Left forelimb (tissue), 1 donor: ENCODE results near the gene FAM76B.

Source experiments
- DNase-seq: peaks from one replicate; pipeline ENCODE4 v3.0.0-alpha.2; 2018; ENCODE audit warnings: low spot score

FAM76B gene

DNA sequence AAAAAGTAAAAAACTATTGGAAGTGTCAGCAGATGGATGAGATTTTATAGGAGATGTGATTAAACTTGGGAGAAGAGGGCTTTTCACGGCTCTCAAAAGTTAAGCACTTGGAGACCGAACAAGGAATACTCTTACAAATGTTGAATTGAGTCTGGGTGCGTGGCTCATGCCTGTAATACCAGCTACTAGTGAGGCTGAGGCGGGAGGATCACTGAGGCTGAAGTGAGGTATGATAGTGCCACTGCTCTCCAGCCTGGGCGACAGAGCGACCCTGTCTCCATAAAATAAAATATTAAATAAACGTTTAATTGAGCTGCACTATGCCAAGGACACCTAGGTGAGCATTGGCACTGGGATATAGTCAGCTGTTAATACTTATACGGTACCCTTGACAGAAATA is 2.6 kb upstream of the FAM76B start:
- DNase-seq = no peak

DNA sequence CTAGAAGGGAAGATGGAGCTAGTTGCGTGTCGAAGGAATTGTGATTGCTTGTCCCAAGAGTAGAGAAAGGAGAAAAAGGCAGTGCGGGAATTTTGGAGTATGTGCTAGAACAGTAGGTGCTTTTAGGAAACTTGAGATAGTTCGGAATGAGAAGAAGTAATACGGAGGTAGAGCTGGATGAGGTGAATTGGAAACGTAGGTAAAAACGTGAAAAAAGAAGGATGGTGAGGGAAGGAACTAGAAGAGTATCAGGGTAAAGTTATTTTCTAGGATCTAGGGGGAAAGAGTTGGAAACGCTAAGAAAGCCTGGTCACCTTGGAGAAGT is 2.1 kb upstream of the FAM76B start:
- DNase-seq = no peak

DNA sequence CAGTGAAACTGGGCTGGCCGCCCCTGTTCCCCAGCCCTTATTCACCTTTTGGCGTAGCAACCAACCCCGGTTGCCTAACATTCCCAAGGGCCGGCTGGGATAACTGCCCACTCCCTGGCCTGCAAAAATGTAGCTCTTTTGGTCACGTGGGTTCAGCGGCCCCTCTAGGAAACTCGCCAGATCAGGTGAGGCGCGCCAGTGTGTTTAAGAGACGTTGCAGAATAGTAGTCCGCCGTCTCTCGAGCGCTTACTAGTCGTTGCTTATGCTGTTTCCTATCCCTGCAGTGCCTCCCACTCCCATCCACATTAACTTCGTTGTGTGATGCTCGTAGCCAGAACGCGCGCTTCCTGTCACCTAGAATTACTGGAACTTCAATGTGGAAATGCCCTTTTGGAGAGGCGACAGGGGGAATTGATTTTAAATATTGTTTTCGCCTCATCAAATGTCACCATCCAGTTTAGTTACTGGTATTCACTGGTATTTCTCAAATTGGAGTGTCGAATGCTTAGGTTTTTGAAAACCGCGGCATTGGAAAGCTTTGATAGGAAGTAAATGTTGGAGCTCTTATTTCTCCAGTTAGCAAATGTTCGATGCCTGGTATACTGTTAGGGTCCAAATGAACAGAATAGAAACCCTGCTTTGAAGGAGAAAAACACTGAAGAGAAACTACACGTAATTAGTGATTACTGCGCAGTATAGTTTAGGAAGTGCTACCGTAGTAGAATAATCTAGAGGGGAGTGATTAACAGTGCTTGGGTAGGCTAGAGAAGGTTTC is 1.5 kb upstream of the FAM76B start:
- DNase-seq = peak; percentile 64

DNA sequence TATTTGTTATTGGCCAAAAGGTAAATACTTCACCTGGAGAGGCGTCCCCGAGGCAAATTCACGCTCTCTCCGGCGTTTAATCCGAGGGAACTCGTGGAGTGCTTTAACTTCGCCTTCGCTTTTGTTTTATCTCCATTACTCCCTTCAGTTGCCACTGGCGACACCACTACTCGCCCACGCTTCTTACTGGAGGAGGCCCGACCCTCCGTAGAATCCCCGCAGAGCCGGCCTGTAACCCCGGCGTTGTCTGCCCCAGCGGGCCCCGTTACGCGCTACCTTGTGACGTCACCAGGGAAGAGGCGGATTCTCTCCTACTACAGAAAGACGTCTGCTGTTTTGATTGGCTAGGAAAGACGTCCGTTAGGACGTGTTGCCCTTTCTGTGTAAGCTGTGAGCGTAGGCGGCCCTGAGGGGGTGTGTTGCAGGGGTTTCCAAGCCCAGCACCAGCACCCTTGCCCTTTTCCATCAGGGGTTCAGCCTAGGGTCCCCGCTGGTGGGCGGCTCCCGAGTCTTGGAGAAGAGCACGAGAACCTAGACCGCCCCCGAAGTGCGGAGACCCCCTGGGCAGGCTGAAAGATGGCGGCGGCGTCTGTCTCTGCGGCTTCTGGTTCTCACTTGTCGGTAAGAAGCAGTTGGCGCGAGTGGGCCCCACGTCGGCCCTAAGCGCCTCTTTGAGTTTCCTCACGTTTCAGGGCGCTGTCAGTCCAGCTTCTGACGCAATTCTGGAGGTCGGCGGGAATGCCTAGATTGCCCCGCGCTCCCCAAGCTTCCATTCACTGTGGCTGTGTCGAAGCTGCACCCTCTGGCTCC is 746 bp upstream of the FAM76B start, which contains the start of gene CEP57:
Gene CEP57, plus strand, starts transcription at position 376 of the 810 bp plus-strand sequence. Its CDS starts 201 bp downstream, at position 577.
- DNase-seq = peak; percentile 93

DNA sequence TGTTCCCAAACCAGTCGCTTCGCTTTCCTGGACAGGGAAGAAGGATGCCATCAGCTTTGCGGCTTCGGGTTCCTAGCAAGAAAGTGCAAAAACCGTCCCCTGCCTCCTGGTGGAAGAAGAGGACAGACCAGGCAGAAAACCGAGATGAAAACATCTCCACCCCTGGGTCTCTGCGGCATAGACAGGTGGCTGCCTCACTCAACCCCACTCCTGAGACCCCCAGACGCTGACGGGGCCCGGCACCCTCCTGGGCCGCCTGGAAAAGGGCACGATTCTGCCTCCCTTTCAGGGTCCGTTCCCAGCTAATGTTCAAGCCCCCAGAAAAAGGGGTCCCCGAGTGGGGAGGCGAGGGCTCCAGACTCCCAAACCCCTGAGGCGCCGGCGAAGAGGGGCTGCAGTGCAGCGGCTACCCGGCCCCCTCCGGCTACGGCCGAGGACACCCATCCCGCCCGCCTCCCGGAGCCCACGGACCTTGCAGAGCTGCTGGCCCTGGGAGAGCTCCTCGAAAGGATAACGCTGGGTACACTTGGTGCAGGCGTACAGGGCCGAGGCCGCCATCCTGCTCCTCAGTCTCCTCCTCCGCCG is 569 bp downstream of the FAM76B start:
- DNase-seq = no peak

DNA sequence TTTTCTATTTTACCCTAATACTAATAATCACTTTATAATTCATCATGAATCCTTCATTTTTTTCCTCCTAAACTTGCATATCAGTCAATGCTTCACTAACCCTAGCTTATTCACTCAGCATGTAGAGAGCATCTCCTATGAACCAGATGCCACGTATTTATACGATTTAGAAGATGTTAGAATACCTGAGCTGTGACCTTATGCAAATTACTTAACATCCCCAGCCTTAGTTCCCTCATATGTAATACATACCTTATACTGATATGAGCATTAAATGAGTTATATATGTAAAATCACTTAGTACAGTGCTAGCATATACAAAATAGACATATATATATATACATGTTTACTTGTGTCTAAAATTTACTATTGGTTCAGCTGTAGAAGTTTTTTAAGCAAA is 9.0 kb downstream of the FAM76B start:
- no peak for DNase-seq

DNA sequence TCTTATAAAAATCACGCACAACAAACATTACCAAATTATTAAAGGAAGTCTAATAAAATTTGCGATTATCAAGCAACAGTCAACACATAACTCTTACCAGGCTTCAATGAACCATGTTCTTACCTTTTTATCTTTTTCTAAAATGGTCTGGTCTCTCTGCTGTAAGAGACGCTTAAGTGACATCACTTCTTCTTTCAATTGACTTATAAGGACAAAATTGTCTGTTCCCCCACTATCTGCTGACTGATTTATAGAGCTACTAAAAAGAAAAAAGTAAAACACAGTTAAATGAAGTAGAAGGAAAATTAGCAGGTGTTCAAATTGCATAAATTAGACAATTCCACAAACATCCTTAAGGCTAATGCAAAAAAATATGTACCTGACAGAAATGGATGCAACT is 10.9 kb downstream of the FAM76B start:
- no peak for DNase-seq

DNA sequence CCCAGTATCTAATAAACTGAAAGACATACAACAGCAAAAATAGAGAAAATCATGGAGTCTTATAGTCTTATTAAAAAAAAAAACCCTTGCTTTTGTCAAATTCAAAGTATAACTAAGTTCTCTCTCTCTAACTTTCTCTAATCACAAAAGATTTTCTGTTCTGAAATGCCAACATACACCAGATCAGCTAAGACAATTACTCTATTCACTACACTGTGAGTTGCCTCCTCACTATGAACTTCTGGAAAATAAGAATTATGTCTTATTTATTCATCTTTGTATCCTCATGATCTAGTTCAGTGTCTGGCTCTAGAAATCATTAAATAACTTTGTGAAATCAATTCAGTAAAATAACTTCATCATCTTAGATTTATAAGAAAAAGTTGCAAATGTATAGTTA is 12.7 kb downstream of the FAM76B start:
- no peak for DNase-seq

DNA sequence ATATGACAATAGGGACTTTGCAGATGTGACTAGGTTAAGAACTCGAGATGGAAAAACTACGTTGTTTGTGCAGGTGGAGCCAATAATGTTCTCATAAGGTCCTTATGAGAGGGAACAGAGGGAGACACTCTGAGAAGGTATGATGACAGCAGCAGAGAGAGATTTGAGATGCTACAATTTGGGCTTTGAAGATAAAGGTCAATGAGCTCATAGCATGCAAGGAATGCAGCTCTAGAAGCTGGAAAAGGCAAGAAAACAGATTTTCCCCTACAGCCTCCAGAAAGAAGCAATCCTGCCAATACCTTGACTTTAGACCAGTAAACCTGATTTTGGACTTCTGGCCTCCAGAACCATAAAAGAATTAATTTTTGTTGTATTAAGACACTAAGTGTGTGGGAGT is 21.1 kb downstream of the FAM76B start:
- no peak for DNase-seq

DNA sequence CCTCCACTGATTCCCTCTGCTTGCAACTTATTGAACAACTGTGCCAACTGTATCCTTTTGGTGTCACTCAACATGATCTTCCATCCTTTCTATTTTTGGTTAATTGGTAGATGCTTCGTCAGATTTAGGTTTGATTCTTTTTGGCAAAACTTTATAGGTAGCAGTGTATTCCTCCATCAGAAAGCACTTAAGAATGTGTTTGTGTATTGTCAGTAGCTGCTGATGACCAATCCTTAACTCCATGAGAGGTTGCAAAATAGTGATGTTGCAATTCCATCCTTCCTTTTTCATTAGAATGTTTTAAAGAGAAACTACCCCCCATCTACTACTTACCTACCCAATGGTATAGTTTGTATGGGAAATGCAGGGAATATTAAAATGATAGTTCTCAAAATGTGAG is 22.1 kb downstream of the FAM76B start:
- DNase-seq = no peak

DNA sequence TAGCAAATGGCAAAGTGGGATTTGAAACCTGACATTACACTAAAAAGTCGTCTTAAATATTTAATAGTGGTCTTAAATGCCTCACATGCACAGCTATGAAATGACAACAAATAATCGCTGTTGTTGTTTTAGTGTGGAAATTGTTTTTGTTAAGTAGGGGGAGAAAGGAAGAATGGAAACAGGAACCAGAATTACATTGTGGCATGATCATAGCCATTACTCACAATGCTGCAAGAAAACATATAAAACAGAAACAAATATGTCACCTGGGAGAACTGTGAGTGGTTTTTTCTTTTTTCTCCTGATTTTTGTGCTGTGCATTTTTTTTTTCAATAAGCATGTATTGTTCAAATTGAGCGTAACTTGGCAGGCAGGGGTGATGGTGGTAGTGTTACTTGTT is 22.9 kb downstream of the FAM76B start:
- no peak for DNase-seq

DNA sequence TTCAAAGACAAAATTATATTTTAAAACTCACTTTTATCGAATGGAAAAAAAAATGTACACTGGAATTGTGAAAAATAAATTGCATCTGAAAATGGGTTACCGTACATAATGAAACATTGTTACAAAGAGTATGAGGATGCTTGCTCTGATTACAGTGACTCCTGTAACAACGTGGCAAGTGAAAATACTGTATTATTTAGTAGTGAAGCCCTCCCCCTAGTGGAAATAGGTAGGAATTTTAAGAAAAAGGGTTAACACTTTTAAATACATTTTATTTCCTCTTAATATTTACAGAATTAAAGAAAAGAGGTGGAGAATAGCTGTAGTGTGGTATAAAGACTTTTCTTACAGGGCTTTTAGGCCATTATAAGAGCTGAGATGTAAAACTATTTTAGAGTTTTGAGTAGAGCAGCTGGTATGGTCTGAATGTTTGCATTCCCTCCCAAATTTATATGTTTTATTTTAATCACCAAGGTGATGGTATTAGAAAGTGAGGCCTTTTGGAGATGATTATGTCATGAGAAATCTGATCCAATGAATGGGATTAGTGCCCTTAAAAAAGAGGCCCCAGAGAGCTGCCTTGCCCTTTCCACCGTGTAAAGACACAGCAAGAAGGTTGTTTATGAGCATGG is 25.2 kb downstream of the FAM76B start:
- no peak for DNase-seq

DNA sequence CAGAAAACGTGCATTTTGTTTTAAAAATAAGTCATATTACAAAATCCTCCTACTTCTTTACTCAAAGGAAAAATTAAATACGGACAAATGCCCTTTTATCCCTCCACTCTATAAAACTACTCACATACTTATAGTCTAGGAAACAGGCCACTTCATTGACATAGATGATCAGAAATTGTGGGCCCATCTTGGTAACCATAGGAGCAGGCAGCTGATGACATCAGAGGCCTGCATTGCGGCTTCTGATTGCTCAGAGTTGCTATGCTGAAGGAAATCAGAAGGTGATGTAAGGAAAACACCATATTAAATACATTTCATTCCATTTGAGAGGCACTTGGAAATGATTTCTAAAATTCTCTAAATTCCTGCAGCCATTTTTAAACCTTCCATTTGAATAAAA is 27.0 kb downstream of the FAM76B start:
- no peak for DNase-seq

DNA sequence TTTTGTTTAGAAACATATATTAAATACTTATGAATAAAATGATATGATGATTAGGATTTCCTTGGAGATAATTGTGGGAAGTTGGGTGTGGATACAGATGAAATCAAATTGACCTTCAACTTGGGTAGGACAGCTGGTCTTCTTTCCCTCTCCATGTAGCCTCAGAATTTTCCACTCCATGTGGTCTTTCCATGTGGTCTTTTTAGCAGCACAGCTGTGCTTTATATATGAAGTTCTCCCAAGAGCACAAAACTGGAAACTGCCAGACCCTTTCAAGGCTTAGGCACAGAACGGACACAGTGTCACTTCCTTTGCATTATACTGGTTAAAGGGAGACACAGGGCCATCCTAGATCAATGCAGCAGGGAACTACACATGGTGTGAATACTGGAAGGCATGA is 28.6 kb downstream of the FAM76B start:
- no peak for DNase-seq

DNA sequence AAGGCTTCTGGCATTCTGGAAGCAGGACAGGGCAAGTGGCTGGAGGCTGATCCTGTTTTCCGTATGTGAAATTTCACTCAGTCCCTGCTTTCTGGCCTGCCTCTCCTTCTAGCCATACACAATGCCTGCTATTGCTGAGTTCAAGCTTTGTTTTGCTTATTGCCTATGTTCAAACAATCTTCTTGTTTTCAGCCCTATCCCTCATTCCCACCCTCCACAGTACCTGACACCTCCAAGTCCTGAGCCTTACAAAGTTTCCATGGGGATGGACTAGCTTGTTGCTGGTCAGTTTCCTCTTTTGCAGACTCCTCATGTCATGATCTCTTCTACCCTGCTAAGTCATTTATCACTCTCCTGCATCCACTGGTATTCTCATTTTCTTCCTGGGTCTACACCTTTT is 38.1 kb downstream of the FAM76B start:
- DNase-seq = no peak

DNA sequence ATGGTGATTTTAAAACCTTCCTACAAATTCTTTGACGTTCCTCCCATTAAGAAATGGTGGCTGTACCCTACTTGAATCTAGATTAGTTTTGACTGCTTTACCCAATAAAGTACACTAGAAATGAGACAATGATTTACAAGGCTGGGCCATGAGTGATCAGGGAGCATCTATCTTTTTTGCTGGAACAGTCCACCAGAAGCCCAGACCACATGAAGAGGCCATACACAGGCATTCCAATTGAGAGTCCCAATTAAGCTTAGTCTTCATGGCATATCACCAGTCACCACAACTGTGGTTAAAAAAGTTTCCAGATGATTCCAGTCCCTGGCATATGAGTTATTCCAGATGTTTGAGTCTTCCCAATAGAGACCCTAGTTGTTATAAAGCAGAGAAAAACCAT is 39.5 kb downstream of the FAM76B start:
- DNase-seq = no peak

DNA sequence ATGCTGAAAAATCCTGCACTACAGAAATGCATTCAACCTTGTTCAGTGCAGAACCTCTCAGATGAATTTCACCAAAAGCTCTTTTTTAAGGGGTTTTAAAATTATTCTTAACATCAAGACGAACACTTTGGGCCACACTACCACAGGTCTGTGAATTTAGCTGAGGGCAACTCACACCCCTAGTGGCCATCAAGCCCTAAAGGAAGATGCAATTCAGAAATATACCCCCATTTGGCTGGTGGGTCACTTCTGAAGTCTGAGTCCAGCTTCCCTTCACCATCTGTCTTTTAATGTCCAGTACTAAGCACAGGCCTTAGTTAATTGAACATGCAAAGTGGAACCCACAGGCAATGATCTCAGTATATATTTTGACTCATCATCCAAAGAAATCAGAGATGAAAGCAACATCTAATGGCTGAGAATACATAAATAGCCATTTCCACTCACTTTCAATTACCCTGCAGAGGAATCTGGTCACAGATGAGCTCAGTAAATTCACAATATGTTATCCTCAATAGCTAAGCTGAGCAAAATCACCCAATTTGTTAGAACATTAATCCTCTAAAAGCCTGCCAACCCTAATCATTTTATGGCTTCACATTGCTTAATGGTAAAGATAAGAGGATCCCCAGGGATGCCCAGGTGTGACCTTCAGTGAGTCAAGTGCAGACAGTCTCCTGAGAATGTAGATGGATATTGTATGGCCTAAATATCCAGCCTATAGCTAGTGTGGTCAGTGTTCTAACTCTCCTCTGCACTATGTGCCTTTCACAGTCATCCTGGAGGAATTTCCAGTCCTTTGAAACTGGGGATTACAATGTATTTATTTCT is 50.3 kb downstream of the FAM76B start:
- DNase-seq = no peak

DNA sequence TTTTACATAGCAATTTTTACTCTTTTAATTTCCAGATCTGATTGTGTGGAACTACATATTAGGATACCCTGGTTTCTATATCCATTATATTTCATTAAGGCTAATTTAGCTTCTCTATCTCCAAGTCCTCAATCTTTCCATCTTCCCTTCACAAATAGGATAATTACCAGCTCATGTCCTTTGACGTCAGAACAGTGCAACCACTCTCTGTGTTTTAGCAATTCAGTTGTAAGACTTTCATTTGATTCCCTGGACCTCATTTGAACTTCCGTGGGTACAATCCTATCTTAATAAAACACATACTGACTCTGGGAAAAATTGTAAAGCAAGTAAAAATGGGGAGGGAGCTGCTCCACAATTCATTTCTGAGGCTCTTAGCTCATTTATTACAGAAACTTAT is 52.8 kb downstream of the FAM76B start:
- DNase-seq = no peak

DNA sequence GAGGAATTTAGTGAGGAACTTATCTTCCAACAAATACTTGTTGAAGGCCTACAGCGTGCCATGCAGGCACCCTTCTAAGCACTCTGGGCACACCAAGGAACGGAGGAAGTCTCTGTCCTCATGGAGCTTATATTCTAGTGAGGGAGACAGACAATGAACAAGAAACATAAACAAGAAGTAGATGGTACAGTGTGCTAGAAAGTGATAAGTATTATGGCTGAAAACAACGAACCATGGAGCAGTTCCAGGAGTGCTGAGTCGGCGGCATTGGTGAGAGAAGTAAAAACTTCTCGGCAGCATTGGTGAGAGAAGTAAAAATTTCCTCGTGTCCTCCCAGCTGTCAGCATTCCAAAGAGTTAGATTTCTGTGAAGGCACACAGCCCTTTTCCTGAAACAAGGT is 53.2 kb downstream of the FAM76B start:
- DNase-seq = no peak

DNA sequence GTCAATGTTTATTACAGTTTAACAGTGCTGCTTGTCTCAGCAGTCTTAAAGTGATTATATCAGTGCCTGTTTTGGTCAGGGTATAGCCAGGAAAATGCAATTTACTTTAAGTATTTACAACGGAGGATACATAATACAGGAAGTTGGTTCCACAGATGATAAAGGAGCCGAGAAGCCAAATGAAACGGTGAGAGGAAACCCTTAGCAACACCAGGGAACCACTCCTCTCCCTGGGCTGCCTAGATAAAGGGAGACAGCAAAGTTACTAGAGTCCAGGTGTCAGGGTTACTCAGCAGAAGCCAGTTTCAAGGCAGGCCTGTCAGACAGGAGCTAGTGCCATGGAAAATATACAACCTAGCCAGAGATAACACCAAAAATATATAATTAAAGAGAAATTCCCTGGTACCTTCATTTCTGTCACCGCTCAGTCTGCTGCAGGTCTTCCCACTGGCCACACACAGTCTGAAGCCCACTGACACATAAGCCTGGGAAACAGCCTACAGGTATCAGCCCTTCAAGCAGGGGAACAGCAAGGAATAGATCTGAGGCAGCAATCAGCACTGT is 55.5 kb downstream of the FAM76B start:
- DNase-seq = no peak

DNA sequence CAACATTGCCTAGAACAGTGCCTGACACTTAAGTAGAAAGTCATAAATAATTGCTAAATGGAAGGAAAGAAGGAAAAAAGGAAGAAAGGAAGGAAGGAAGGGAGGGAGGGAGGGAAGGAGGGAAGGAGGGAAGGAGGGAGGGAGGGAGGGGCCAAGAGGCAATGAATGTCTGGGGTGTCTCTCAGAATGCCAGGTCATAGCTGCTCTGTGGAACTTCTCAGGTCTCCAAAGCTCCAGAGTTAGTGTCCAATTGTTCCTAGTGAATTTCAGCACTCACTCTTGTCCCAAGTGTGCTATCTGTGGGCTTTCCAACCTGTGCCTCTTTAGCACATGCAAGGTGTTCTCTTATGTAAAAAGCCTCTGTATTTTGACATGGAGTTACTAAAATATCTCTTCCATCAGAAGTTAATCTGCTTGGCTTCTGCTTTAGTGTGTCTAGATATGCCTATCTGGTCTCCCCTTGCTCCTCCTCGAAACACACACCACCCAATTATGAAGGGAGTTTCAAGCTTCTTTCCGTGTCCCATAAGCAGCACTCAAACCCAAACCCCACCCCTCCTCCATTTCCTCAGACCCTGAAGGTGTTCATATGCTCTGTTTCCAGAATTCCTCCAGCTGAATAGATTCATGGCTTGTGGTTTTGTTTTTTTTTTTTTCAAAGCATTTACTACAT is 56.5 kb downstream of the FAM76B start:
- DNase-seq = no peak
